Measurements from ENCODE around the gene ARHGDIA. TPM values are rescaled to one million over a fixed set of nuclear protein-coding genes. Genes with fewer than 3 reads are reported as not detected.

Gene ARHGDIA
- total RNA-seq, 1 experiment from 2014 or later, result 201 TPM

- H4K20me1 ChIP-seq (ENCODE audit: low read length), result 0 out of 2 replicates have a peak, but pooled peaks cover 18% of the 10 kb centered on the region
- peaks cover 36% of the 10 kb centered on the region for H3K4me1 ChIP-seq (ENCODE audit: insufficient read depth, low read length)
- H3K4me3 ChIP-seq (ENCODE audit: low read length), result peak within 1 kb of the TSS; percentile 85
- ChIA-PET CTCF (interaction anchor here (0.6 kb wide), 1 partner anchor 48 kb away, joined by 3 read pairs; no protein-coding TSS in a partner anchor), POLR2A (ENCODE audit: unreplicated experiment) (interaction anchor here (0.6 to 0.7 kb wide), 3 partner anchors 16 to 208 kb away, joined by 3 to 11 read pairs (median 4); partner anchors contain the start of gene MRPL12)
- ATAC-seq (peak; percentile 75), DNase-seq (peak; percentile 90)
- no peaks in the 10 kb centered on the region for H3K27me3 ChIP-seq (ENCODE audit: low read length)
- peak within 1 kb of the TSS; percentile 100 for H3K4me2 ChIP-seq (ENCODE audit: low read length)
- peaks cover 7% of the 10 kb centered on the region for H3F3A ChIP-seq (ENCODE audit: low read length, unreplicated experiment)
- H3K9ac ChIP-seq (ENCODE audit: low read length), result peak within 1 kb of the TSS; percentile 64
- no peaks in the 10 kb centered on the region for H3K9me3 ChIP-seq (ENCODE audit: low read length)
- no TSS peak for BruUV-seq (replicated peaks)
- intact Hi-C loops (cut with micrococcal nuclease), result loop anchor here (1.0 kb wide), 1 partner anchor 20 kb away; the partner anchor contains the start of genes ALYREF and ANAPC11
- peaks cover 26% of the 10 kb centered on the region; the same call in 1 of the 2 replicates for H3K36me3 ChIP-seq (ENCODE audit: low read depth, low read length)
- H3K27ac ChIP-seq (ENCODE audit: low read length), result peak within 1 kb of the TSS; percentile 45; the same call in 1 of the 2 replicates
- TF ChIP-seq EZH2phosphoT487 (IDR thresholded peaks at IDR 0.05; ENCODE audit: borderline replicate concordance, low read length) (no peak), EZH2 (IDR thresholded peaks at IDR 0.05; ENCODE audit: low read length, unreplicated experiment) (no peak)
- TF ChIP-seq, protein P1, sequence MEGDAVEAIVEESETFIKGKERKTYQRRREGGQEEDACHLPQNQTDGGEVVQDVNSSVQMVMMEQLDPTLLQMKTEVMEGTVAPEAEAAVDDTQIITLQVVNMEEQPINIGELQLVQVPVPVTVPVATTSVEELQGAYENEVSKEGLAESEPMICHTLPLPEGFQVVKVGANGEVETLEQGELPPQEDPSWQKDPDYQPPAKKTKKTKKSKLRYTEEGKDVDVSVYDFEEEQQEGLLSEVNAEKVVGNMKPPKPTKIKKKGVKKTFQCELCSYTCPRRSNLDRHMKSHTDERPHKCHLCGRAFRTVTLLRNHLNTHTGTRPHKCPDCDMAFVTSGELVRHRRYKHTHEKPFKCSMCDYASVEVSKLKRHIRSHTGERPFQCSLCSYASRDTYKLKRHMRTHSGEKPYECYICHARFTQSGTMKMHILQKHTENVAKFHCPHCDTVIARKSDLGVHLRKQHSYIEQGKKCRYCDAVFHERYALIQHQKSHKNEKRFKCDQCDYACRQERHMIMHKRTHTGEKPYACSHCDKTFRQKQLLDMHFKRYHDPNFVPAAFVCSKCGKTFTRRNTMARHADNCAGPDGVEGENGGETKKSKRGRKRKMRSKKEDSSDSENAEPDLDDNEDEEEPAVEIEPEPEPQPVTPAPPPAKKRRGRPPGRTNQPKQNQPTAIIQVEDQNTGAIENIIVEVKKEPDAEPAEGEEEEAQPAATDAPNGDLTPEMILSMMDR (conservative IDR thresholded peaks at IDR 0.05; ENCODE audit: low read depth, low read length), result peak; percentile 34; the same call in 1 of the 2 replicates
- H2AFZ ChIP-seq (ENCODE audit: low read length), result peak within 1 kb of the TSS; percentile 75
- no peaks in the 10 kb centered on the region for H3K9me2 ChIP-seq (replicated peaks; ENCODE audit: low read length)
- H3K79me2 ChIP-seq (ENCODE audit: low read length), result peaks cover 16% of the 10 kb centered on the region
Observed at GRCh38 chr17:81911277-81911961, 40.3 kb upstream of the ARHGDIA start, which contains the start of gene PCYT2. PCYT2 (minus strand) TSS chr17:81911399; CDS start chr17:81911355, 44 bp downstream.

- ATAC-seq (peak; percentile 21), DNase-seq (no peak)
- Histone ChIP-seq H4K20me1 (ENCODE audit: low read length) (0 out of 2 replicates have a peak, but pooled peaks cover 14% of the 10 kb centered on the region), H3K79me2 (ENCODE audit: low read length) (peaks cover 11% of the 10 kb centered on the region), H2AFZ (ENCODE audit: low read length) (peak overlapping the region; percentile 75), H3K4me1 (ENCODE audit: insufficient read depth, low read length) (peaks cover 31% of the 10 kb centered on the region), H3K36me3 (ENCODE audit: low read depth, low read length) (peaks cover 26% of the 10 kb centered on the region; the same call in 1 of the 2 replicates), H3K9me3 (ENCODE audit: low read length) (no peaks in the 10 kb centered on the region), H3K4me3 (ENCODE audit: low read length) (peak overlapping the region; percentile 85), H3K4me2 (ENCODE audit: low read length) (peak overlapping the region; percentile 100), H3K27me3 (ENCODE audit: low read length) (no peaks in the 10 kb centered on the region), H3K9ac (ENCODE audit: low read length) (peak overlapping the region; percentile 64), H3K9me2 (replicated peaks; ENCODE audit: low read length) (no peaks in the 10 kb centered on the region), H3K27ac (ENCODE audit: low read length) (no peak overlapping the region), H3F3A (ENCODE audit: low read length, unreplicated experiment) (peaks cover 7% of the 10 kb centered on the region)
- ChIA-PET CTCF (interaction anchor here (0.6 kb wide), 1 partner anchor 48 kb away, joined by 3 read pairs; no protein-coding TSS in a partner anchor), POLR2A (ENCODE audit: unreplicated experiment) (interaction anchor here (0.6 kb wide), 2 partner anchors 62 to 208 kb away, joined by 3 to 11 read pairs; partner anchors contain the start of gene MRPL12)
- no TSS peak for BruUV-seq (replicated peaks)
- intact Hi-C loops (cut with micrococcal nuclease), result loop anchor here (1.0 kb wide), 1 partner anchor 20 kb away; the partner anchor contains the start of genes ALYREF and ANAPC11
- no peak for TF ChIP-seq EZH2phosphoT487 (IDR thresholded peaks at IDR 0.05; ENCODE audit: borderline replicate concordance, low read length)
- no peak for TF ChIP-seq EZH2 (IDR thresholded peaks at IDR 0.05; ENCODE audit: low read length, unreplicated experiment)
- TF ChIP-seq, protein P1 (conservative IDR thresholded peaks at IDR 0.05; ENCODE audit: low read depth, low read length), result no peak
Observed at GRCh38 chr17:81910840-81911276, 39.7 kb upstream of the ARHGDIA start.

Measured in PC-3 (cell line).